OCI-LY1 (cell line): ENCODE measurements around the gene MT1E.
A peak's percentile ranks its signal among the peaks of the same experiment; 100 is the strongest.
"Not testable (repeated sequence)": the region's sequence is repeated elsewhere in the genome, so short reads cannot be mapped to it uniquely, and the experiment has no call there.

ENCODE experiments used
- H2AFZ ChIP-seq: fragments of 200-600 bp; sonication (generic), shearing (Covaris generic); 2 replicates; pipeline ENCODE4 v1.6.0; 2014; ENCODE audit warnings: antibody characterized with exemption, mild to moderate bottlenecking, low read length
- H3F3A ChIP-seq: fragments of 200-600 bp; sonication (generic), shearing (Covaris generic); 2 replicates; pipeline ENCODE4 v1.6.0; 2014; ENCODE audit warnings: mild to moderate bottlenecking, antibody characterized with exemption, low read length, moderate library complexity; ENCODE audit not compliant: insufficient read depth
- H3K27ac ChIP-seq: fragments of 200-600 bp; sonication (generic); 2 replicates; pipeline ENCODE4 v1.5.1; 2014; ENCODE audit warnings: low read length, mixed run types, mild to moderate bottlenecking, low read depth; ENCODE audit not compliant: poor library complexity, severe bottlenecking
- H3K27me3 ChIP-seq: fragments of 200-600 bp; sonication (generic); 2 replicates; pipeline ENCODE4 v1.6.0; 2014; ENCODE audit warnings: antibody characterized with exemption, mild to moderate bottlenecking, low read length, moderate library complexity; ENCODE audit not compliant: insufficient read depth
- H3K36me3 ChIP-seq: fragments of 200-600 bp; sonication (generic); 2 replicates; pipeline ENCODE4 v1.6.1; 2014; ENCODE audit warnings: mild to moderate bottlenecking, antibody characterized with exemption, low read length, moderate library complexity, mixed read lengths; ENCODE audit not compliant: insufficient read depth
- H3K4me1 ChIP-seq: fragments of 200-600 bp; sonication (generic); 2 replicates; pipeline ENCODE4 v1.5.1; 2014; ENCODE audit warnings: mild to moderate bottlenecking, low read length, moderate library complexity; ENCODE audit not compliant: insufficient read depth, severe bottlenecking
- H3K4me2 ChIP-seq: fragments of 200-600 bp; sonication (generic), shearing (Covaris generic); 2 replicates; pipeline ENCODE4 v1.6.1; 2014; ENCODE audit warnings: low read length
- H3K4me3 ChIP-seq: fragments of 200-600 bp; sonication (generic); 2 replicates; pipeline ENCODE4 v1.5.1; 2014; ENCODE audit warnings: low read length, low read depth, mild to moderate bottlenecking, mixed read lengths; ENCODE audit not compliant: poor library complexity, severe bottlenecking
- H3K79me2 ChIP-seq: fragments of 200-600 bp; shearing (Covaris generic); 2 replicates; pipeline ENCODE4 v1.6.1; 2016; ENCODE audit warnings: mixed run types, low read length, mixed read lengths; ENCODE audit not compliant: insufficient read depth
- H3K9ac ChIP-seq: fragments of 200-600 bp; sonication (generic), shearing (Covaris generic); 2 replicates; pipeline ENCODE4 v1.6.1; 2014; ENCODE audit warnings: mild to moderate bottlenecking, low read length, mixed read lengths
- H3K9me2 ChIP-seq: fragments of 200-600 bp; sonication (generic), shearing (Covaris generic); 2 replicates; pipeline ENCODE4 v1.6.1; 2014; ENCODE audit warnings: low read depth, mild to moderate bottlenecking, low read length, mixed read lengths
- H3K9me3 ChIP-seq: fragments of 200-600 bp; shearing (Covaris generic); 2 replicates; pipeline ENCODE4 v1.6.1; 2014; ENCODE audit warnings: low read length, mixed read lengths
- H4K20me1 ChIP-seq: fragments of 200-600 bp; sonication (generic), shearing (Covaris generic); 2 replicates; pipeline ENCODE4 v1.6.0; 2016; ENCODE audit warnings: mild to moderate bottlenecking, low read length; ENCODE audit not compliant: insufficient read depth
- CTCF ChIP-seq: fragments of 200-600 bp; sonication (generic), shearing (Covaris generic); IDR thresholded peaks from 2 replicates; pipeline ENCODE4 v1.5.1; 2017; ENCODE audit warnings: mild to moderate bottlenecking, antibody characterized with exemption, low read length, moderate library complexity, mixed read lengths
- EZH2 ChIP-seq: fragments of 200-600 bp; sonication (generic), shearing (Covaris generic); IDR thresholded peaks from 2 replicates; pipeline ENCODE4 v1.8.0; 2017; ENCODE audit warnings: borderline replicate concordance, mixed run types, mild to moderate bottlenecking, antibody characterized with exemption, low read length, moderate library complexity, mixed read lengths

The MT1E gene

GRCh38 chr16:56673921-56674320 lies 48.3 kb downstream of the MT1E start:
- H2AFZ ChIP-seq: no peak overlapping the region
- H3K36me3 ChIP-seq: no peaks in the 10 kb centered on the region
- H3K79me2 ChIP-seq: no peaks in the 10 kb centered on the region
- no peaks in the 10 kb centered on the region for H3K9me2 ChIP-seq
- H3K27me3 ChIP-seq: peaks cover 4% of the 10 kb centered on the region; the same call in 1 of the 2 replicates
- H3K4me3 ChIP-seq: no peak overlapping the region
- TF ChIP-seq CTCF (peak; percentile 67), EZH2 (no peak)
- H3K27ac ChIP-seq: no peak overlapping the region
- no peaks in the 10 kb centered on the region for H3F3A ChIP-seq
- H3K4me2 ChIP-seq: no peak overlapping the region
- no peak overlapping the region for H3K9ac ChIP-seq
- H3K4me1 ChIP-seq: no peaks in the 10 kb centered on the region
- no peaks in the 10 kb centered on the region for H4K20me1 ChIP-seq
- H3K9me3 ChIP-seq: no peaks in the 10 kb centered on the region

- not testable (repeated sequence) for H3K4me3 ChIP-seq, H3K27me3 ChIP-seq, H4K20me1 ChIP-seq, H3K9me3 ChIP-seq, H2AFZ ChIP-seq, H3K9me2 ChIP-seq, H3K4me1 ChIP-seq, H3K79me2 ChIP-seq, H3K9ac ChIP-seq, H3K4me2 ChIP-seq, H3F3A ChIP-seq, H3K27ac ChIP-seq, H3K36me3 ChIP-seq
These were observed 49.0 kb downstream of the MT1E start for GRCh38 chr16:56674570-56674969.

- H3K27me3 ChIP-seq: peaks cover 4% of the 10 kb centered on the region; the same call in 1 of the 2 replicates
- no peak overlapping the region for H2AFZ ChIP-seq
- no peaks in the 10 kb centered on the region for H3K9me3 ChIP-seq
- no peak overlapping the region for H3K27ac ChIP-seq
- H3F3A ChIP-seq: no peaks in the 10 kb centered on the region
- H4K20me1 ChIP-seq: no peaks in the 10 kb centered on the region
- no peaks in the 10 kb centered on the region for H3K36me3 ChIP-seq
- no peaks in the 10 kb centered on the region for H3K9me2 ChIP-seq
- H3K4me1 ChIP-seq: no peaks in the 10 kb centered on the region
- H3K4me3 ChIP-seq: no peak overlapping the region
- H3K4me2 ChIP-seq: no peak overlapping the region
- H3K79me2 ChIP-seq: no peaks in the 10 kb centered on the region
- no peak overlapping the region for H3K9ac ChIP-seq
- TF ChIP-seq EZH2: no peak
- TF ChIP-seq CTCF: no peak
These were observed 50.2 kb downstream of the MT1E start for GRCh38 chr16:56675685-56676210.
